Keratinocyte (primary cell): ENCODE measurements around the gene EFTUD2.

Source experiments
- EZH2 ChIP-seq: IDR thresholded peaks from one replicate; pipeline ENCODE4 v1.6.1; 2012; ENCODE audit warnings: inconsistent platforms, mild to moderate bottlenecking, low read length, moderate library complexity
- TF ChIP-seq, protein P1 (sequence below), 3 experiments: IDR thresholded peaks in 1 of 3; conservative IDR thresholded peaks in 1 of 3; optimal IDR thresholded peaks in 1 of 3; 2 replicates in 2 of 3; 3 replicates in 1 of 3; pipeline versions ENCODE3 to v1.5.1; 2011; ENCODE audit warnings: low read length in 3 of 3, mild to moderate bottlenecking in 3 of 3, moderate library complexity in 2 of 3, control low read depth in 1 of 3, inconsistent platforms in 1 of 3; ENCODE audit not compliant: insufficient read depth in 2 of 3; ENCODE audit errors: extremely low read depth in 1 of 3

- TF ChIP-seq EZH2: no peak
- TF ChIP-seq, protein P1, sequence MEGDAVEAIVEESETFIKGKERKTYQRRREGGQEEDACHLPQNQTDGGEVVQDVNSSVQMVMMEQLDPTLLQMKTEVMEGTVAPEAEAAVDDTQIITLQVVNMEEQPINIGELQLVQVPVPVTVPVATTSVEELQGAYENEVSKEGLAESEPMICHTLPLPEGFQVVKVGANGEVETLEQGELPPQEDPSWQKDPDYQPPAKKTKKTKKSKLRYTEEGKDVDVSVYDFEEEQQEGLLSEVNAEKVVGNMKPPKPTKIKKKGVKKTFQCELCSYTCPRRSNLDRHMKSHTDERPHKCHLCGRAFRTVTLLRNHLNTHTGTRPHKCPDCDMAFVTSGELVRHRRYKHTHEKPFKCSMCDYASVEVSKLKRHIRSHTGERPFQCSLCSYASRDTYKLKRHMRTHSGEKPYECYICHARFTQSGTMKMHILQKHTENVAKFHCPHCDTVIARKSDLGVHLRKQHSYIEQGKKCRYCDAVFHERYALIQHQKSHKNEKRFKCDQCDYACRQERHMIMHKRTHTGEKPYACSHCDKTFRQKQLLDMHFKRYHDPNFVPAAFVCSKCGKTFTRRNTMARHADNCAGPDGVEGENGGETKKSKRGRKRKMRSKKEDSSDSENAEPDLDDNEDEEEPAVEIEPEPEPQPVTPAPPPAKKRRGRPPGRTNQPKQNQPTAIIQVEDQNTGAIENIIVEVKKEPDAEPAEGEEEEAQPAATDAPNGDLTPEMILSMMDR (optimal IDR thresholded peaks at IDR 0.05 in 1 of 3, IDR thresholded peaks at IDR 0.05 in 1 of 3, conservative IDR thresholded peaks at IDR 0.05 in 1 of 3; ENCODE audit: extremely low read depth in 1 of 3, insufficient read depth in 2 of 3, low read length in 3 of 3): no peak
Measured at GRCh38 chr17:44884941-44885340, 14.3 kb downstream of the EFTUD2 start.
